HG03521 (cell line): ENCODE measurements around the gene PTP4A2.
"Not testable (repeated sequence)": the region's sequence is repeated elsewhere in the genome, so short reads cannot be mapped to it uniquely, and the experiment has no call there.

Experiments
- ATAC-seq: cut with Tn5 transposase; IDR thresholded peaks from one replicate; pipeline ENCODE4 v1.9.1; 2021; ENCODE audit warnings: mild to moderate bottlenecking, moderate library complexity; ENCODE audit not compliant: unreplicated experiment

Gene PTP4A2

GRCh38 chr1:31895474-31896198 lies 42.5 kb downstream of the PTP4A2 start:
- ATAC-seq, result not testable (repeated sequence)

GRCh38 chr1:31891280-31891679 lies 46.9 kb downstream of the PTP4A2 start:
- ATAC-seq, result no peak

GRCh38 chr1:31888291-31888690 lies 49.9 kb downstream of the PTP4A2 start:
- no peak for ATAC-seq

- ATAC-seq, result no peak
These were observed 51.3 kb downstream of the PTP4A2 start for GRCh38 chr1:31886866-31887265.

- no peak for ATAC-seq
These were observed 52.3 kb downstream of the PTP4A2 start for GRCh38 chr1:31885851-31886250.

- no peak for ATAC-seq
These were observed 54.7 kb downstream of the PTP4A2 start for GRCh38 chr1:31883357-31883942.

GRCh38 chr1:31881688-31882000 lies 56.5 kb downstream of the PTP4A2 start:
- no peak for ATAC-seq

GRCh38 chr1:31880957-31881687 lies 57.0 kb downstream of the PTP4A2 start:
- no peak for ATAC-seq

GRCh38 chr1:31879981-31880608 lies 58.1 kb downstream of the PTP4A2 start:
- no peak for ATAC-seq

- no peak for ATAC-seq
These were observed 60.1 kb downstream of the PTP4A2 start for GRCh38 chr1:31878058-31878457.

GRCh38 chr1:31877544-31877943 lies 60.6 kb downstream of the PTP4A2 start:
- ATAC-seq, result no peak

- ATAC-seq, result no peak
These were observed 62.4 kb downstream of the PTP4A2 start for GRCh38 chr1:31875636-31876236.

- ATAC-seq, result no peak
These were observed 63.2 kb downstream of the PTP4A2 start for GRCh38 chr1:31874942-31875341.

GRCh38 chr1:31872658-31873636 lies 65.2 kb downstream of the PTP4A2 start:
- no peak for ATAC-seq

GRCh38 chr1:31871703-31872102 lies 66.5 kb downstream of the PTP4A2 start:
- no peak for ATAC-seq

GRCh38 chr1:31870086-31870736 lies 68.0 kb downstream of the PTP4A2 start:
- no peak for ATAC-seq

- ATAC-seq, result no peak
These were observed 68.7 kb downstream of the PTP4A2 start for GRCh38 chr1:31869449-31869848.

GRCh38 chr1:31868862-31869261 lies 69.3 kb downstream of the PTP4A2 start:
- no peak for ATAC-seq

GRCh38 chr1:31867546-31867945 lies 70.6 kb downstream of the PTP4A2 start:
- ATAC-seq, result no peak
